MG63 (cell line): ENCODE results near the gene TBC1D22B. TPM values are rescaled to one million over a fixed set of nuclear protein-coding genes. Genes with fewer than 3 reads are reported as not detected.

Experiments used
- DNase-seq: peaks from one replicate; pipeline ENCODE4 v3.0.0-alpha.2; 2020
- H3K27me3 ChIP-seq: fragments of 250-450 bp; sonication (Bioruptor Pico); 2 replicates; pipeline ENCODE4 v1.5.1; 2020; ENCODE audit warnings: mild to moderate bottlenecking, moderate library complexity
- H3K36me3 ChIP-seq: fragments of 250-450 bp; sonication (Bioruptor Pico); 2 replicates; pipeline ENCODE4 v1.5.1; 2020; ENCODE audit warnings: mild to moderate bottlenecking, moderate library complexity
- H3K4me3 ChIP-seq: fragments of 250-450 bp; sonication (Bioruptor Pico); 2 replicates; pipeline ENCODE4 v1.5.1; 2020; ENCODE audit warnings: mild to moderate bottlenecking, moderate library complexity
- H3K9me3 ChIP-seq: fragments of 250-450 bp; sonication (Bioruptor Pico); 2 replicates; pipeline ENCODE4 v1.5.1; 2020; ENCODE audit warnings: mild to moderate bottlenecking, moderate library complexity
- total RNA-seq: library from RNA; depleted of rRNA; stranded (reverse); fragments of >200 nt; shearing (Covaris generic); gene quantifications from 2 replicates; pipeline ENCODE4 v1.2.3, GENCODE V29; 2014; ENCODE audit warnings: low replicate concordance

The TBC1D22B gene
- total RNA-seq, 1 experiment from 2014 or later, result 4.4 TPM

DNA sequence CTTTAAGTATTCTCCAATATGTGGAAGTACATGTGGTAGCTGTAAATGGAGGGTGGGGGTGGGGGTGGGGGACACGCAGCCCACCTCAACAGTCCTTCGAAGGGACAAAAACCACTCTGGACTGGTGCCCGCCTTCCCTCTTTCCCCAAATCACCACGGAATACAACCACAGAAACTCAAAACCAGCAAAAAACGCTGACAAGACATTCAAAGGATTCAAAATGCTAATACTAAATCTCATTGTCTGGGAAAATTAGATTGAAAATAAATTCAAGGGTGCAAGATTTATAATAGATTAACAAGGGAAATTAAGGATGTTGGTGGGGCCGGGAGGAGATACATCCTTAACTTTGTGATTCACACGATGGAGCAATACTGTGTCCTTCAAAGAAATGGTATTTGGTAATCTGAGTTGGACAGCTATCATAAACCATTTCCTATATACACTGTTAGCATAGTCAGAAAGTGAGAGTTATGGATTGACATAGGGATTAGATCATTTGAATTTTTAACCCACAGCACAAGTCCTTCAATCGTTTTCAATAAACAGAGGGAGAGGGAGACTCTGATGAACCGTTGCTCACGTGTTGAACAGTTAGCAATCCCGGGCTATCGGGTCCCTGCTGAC, 766 bp upstream of the TBC1D22B start:
- H3K27me3 ChIP-seq, result no peaks in the 10 kb centered on the region
- DNase-seq, result no peak

GRCh38 chr6:37257320-37257633, 295 bp upstream of the TBC1D22B start:
- peak overlapping the region; percentile 85 for H3K4me3 ChIP-seq
- H3K9me3 ChIP-seq, result no peaks in the 10 kb centered on the region
- no peak for DNase-seq
- no peaks in the 10 kb centered on the region for H3K36me3 ChIP-seq
- H3K27me3 ChIP-seq, result no peaks in the 10 kb centered on the region

More for the DNA sequence above, 766 bp upstream of the TBC1D22B start:
- no peaks in the 10 kb centered on the region for H3K9me3 ChIP-seq
- H3K4me3 ChIP-seq, result peak overlapping the region; percentile 85
- H3K36me3 ChIP-seq, result no peaks in the 10 kb centered on the region

- Histone ChIP-seq H3K9me3 (no peaks in the 10 kb centered on the region), H3K36me3 (no peaks in the 10 kb centered on the region), H3K27me3 (no peaks in the 10 kb centered on the region), H3K4me3 (peak overlapping the region; percentile 85)
- no peak for DNase-seq
Observed at GRCh38 chr6:37258405-37259105, 983 bp downstream of the TBC1D22B start.

DNA sequence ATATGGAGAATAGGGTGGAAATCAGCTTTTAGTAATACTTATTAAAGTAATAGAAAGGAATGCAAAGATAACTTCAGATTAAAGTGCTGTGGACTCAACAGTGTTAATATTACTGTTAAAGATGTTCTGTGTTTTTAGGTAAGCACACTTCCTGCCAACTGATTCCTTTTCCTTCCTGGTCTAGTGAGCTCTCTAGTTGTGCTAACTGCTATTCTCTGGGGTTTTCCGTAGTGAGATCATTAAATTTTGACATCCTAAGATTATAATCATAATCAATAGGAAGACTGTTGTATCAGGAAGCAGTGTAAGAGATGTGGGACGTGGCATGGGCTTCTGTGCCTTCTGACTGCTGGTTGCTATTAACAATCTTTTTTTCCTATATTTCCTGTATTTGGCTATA, 1.6 kb downstream of the TBC1D22B start:
- no peak for DNase-seq
- H3K9me3 ChIP-seq, result no peaks in the 10 kb centered on the region
- no peaks in the 10 kb centered on the region for H3K36me3 ChIP-seq
- H3K4me3 ChIP-seq, result peak overlapping the region; percentile 85; the same call in 1 of the 2 replicates
- no peaks in the 10 kb centered on the region for H3K27me3 ChIP-seq

DNA sequence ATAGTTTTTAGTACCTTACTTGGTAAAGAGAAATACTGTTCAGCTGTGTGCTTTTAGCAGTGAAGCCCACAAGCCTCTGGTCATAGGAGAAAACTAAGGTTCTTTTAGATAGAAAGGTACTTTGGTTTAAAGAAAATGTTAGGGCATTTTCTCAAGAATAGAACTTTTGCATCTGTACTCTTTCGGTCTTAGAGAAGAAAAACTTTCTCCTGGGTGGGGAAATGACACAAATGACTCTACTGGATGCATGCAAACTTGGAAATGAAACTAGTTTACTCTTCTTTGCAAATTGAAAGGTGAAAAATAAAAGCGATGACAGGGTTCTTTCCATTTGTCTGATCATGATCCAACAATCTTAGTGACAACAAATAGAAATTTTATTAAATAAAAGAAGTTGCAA, 2.5 kb downstream of the TBC1D22B start:
- no peaks in the 10 kb centered on the region for H3K9me3 ChIP-seq
- H3K27me3 ChIP-seq, result no peaks in the 10 kb centered on the region
- H3K4me3 ChIP-seq, result no peak overlapping the region
- no peaks in the 10 kb centered on the region for H3K36me3 ChIP-seq
- DNase-seq, result no peak

GRCh38 chr6:37260444-37260843, 2.9 kb downstream of the TBC1D22B start:
- Histone ChIP-seq H3K4me3 (no peak overlapping the region), H3K36me3 (no peaks in the 10 kb centered on the region), H3K27me3 (no peaks in the 10 kb centered on the region), H3K9me3 (no peaks in the 10 kb centered on the region)
- no peak for DNase-seq

- Histone ChIP-seq H3K27me3 (no peaks in the 10 kb centered on the region), H3K36me3 (no peaks in the 10 kb centered on the region), H3K9me3 (no peaks in the 10 kb centered on the region), H3K4me3 (no peak overlapping the region)
- no peak for DNase-seq
Observed at GRCh38 chr6:37261198-37261597, 3.6 kb downstream of the TBC1D22B start.

GRCh38 chr6:37262446-37263026, 5.0 kb downstream of the TBC1D22B start:
- no peaks in the 10 kb centered on the region for H3K27me3 ChIP-seq
- no peaks in the 10 kb centered on the region for H3K36me3 ChIP-seq
- DNase-seq, result no peak
- H3K4me3 ChIP-seq, result no peak overlapping the region
- no peaks in the 10 kb centered on the region for H3K9me3 ChIP-seq

DNA sequence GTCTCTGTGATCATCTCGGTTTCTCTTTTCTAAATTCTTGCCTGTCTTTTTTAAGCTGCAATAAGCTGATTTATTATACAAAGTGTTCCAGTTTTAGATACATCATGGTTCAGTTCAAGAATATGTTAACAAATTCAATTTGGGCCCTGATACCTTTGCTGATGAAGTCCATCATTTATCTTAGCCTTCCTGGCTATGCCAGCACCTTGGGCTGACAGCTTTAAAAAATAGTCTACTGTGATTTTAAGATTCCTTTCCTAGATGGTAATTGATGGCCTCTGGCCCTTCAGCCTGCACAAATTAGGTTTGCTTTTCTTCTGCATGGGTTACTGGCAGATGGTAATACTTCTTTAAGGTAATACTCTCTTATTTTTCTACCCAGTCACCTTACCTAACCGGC, 7.4 kb downstream of the TBC1D22B start:
- Histone ChIP-seq H3K36me3 (peaks cover 5% of the 10 kb centered on the region), H3K4me3 (no peak overlapping the region), H3K9me3 (no peaks in the 10 kb centered on the region), H3K27me3 (no peaks in the 10 kb centered on the region)
- no peak for DNase-seq

DNA sequence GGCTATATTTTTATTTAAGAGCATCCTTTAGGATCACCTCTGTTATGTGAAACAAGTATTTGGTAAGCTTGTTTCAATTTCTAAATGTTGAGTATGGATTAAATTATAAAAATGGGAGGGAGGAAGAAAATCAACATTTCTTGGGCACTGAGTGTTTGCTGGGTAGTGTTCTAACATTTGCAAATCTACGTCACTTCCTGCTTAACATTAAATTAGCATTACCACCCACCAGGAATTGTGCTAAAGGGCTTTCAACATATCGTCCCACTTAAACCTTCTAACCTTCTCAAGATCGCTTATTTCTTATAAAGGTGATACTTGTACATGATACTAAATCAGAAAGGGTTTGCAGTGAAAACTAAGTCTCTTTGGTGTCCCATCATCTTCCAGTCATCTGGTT, 8.3 kb downstream of the TBC1D22B start:
- H3K9me3 ChIP-seq, result no peaks in the 10 kb centered on the region

GRCh38 chr6:37269105-37269504, 11.5 kb downstream of the TBC1D22B start:
- Histone ChIP-seq H3K36me3 (peaks cover 10% of the 10 kb centered on the region), H3K9me3 (no peaks in the 10 kb centered on the region), H3K4me3 (no peak overlapping the region), H3K27me3 (no peaks in the 10 kb centered on the region)
- DNase-seq, result no peak

More for the DNA sequence above, 8.3 kb downstream of the TBC1D22B start:
- no peaks in the 10 kb centered on the region for H3K27me3 ChIP-seq
- H3K36me3 ChIP-seq, result peaks cover 6% of the 10 kb centered on the region
- no peak overlapping the region for H3K4me3 ChIP-seq
- DNase-seq, result no peak

DNA sequence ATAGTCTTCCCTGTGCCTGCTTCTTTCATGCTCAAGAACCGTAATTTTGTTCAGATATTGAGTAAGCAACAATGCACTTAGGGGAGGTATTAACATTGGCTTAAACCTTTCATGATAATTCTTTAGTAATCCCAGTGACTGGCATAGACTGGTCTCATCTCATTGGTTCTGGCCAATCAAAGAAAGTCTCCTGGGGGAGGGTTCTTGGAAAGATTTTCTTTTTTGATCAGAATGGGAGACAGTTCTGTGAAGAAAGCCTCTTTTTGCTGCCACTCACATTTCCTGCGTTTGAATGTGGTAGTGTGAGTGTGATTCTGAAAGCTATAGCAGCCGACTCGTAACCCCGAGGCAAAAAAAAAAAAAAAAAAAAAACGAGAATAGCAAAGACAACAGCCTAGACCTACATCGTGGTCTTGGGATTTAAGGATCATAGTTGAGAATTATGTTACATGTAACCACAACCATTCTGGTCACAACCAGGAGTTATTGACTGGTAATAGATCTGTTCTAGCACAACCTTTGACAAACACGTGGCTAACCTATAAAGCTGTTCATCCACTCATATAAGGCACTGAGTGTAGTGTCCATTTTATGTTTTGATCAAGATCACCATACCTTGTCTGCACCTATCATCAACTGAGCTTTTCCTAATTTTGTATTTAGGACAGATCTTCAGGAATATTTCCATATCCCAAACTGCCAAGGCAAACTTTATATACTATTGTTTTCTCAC, 15.4 kb downstream of the TBC1D22B start:
- Histone ChIP-seq H3K36me3 (peaks cover 12% of the 10 kb centered on the region), H3K9me3 (no peaks in the 10 kb centered on the region), H3K27me3 (no peaks in the 10 kb centered on the region), H3K4me3 (no peak overlapping the region)
- no peak for DNase-seq

GRCh38 chr6:37273690-37274089, 16.1 kb downstream of the TBC1D22B start:
- no peak overlapping the region for H3K4me3 ChIP-seq
- no peak for DNase-seq
- no peaks in the 10 kb centered on the region for H3K9me3 ChIP-seq
- H3K27me3 ChIP-seq, result no peaks in the 10 kb centered on the region
- H3K36me3 ChIP-seq, result peaks cover 12% of the 10 kb centered on the region

DNA sequence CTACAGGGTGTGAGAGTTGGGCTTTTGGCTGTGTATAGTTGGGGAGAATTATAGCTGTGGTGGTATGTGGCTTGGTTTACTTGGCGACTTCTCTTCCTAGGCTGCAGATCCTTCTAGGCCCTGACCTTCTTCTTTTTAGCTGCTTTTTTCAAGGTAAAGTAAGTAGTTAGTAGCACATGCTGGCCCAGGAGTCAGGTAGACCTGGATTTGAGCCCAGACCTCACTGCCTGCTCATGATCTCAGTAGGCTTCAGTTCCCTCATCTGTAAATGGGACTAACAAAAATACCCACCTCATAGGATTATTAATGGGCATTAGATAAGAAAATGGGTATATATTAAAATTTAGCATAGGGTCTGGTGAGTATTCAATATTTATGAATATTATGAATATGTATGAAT, 17.8 kb downstream of the TBC1D22B start:
- Histone ChIP-seq H3K4me3 (no peak overlapping the region), H3K9me3 (no peaks in the 10 kb centered on the region), H3K27me3 (no peaks in the 10 kb centered on the region), H3K36me3 (peaks cover 6% of the 10 kb centered on the region; the same call in 1 of the 2 replicates)
- no peak for DNase-seq

DNA sequence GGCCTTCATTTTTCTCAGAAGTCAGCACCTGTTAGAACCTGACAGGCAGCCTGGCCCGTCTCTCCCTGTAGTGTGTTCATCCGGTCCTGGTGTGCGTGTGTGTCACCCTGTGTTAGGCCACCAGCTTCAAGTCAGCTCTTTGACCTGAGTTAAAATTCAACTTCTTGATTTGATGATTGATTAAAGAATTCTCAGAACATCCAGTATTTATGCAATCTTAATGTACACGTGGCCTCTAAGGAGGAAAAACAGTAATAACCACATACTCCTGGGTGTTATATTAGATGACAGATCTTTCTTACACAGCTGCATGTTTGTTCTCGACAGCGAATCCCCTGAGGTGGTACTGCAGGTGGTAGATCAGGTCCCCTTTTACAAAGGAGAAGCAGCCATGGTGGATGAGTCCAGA, 19.4 kb downstream of the TBC1D22B start:
- Histone ChIP-seq H3K9me3 (no peaks in the 10 kb centered on the region), H3K4me3 (no peak overlapping the region), H3K27me3 (no peaks in the 10 kb centered on the region), H3K36me3 (peaks cover 6% of the 10 kb centered on the region; the same call in 1 of the 2 replicates)
- no peak for DNase-seq

DNA sequence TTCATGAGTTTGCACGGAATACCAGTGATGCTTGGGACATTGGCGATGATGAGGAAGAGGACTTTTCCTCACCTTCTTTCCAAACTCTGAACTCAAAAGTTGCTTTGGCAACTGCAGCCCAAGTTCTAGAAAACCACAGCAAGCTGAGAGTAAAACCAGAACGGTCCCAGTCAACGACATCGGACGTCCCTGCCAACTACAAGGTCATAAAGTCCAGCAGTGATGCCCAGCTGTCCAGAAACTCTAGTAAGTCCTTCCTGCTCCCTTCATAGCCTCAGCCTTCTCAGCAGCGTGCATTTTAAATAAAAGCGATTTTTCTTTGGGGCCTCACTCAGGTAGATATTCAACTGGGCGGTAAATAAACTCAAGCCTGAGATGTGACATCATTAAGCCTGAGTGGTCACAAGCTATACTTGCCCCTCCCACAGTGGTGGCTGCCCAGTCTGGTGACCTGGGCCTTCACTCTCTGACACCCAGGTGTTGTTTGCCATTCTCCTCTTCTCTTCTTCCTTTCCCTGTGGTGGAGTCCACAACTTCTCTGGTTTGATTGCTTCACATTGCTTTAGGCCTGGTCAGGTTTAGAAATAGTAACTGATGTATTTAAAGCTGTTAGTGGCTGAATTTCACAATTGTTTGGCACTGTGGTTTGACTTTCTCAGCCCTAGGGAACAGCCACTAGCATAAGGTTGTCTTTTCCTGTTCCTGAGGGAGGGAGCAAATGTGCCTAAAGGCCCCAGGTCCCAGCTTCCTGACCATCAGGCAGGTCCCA, 22.0 kb downstream of the TBC1D22B start:
- Histone ChIP-seq H3K9me3 (no peaks in the 10 kb centered on the region), H3K27me3 (no peaks in the 10 kb centered on the region), H3K4me3 (no peak overlapping the region), H3K36me3 (peaks cover 8% of the 10 kb centered on the region)
- DNase-seq, result no peak
